Dendritic cell treated with granulocyte-macrophage colony-stimulating factor and Interleukin-4, amounts not matched to agents 40 ng/mL and 50 ng/mL, for 4 days (primary cell): ENCODE results near the gene PMPCA.
"Not testable (repeated sequence)": the region's sequence is repeated elsewhere in the genome, so short reads cannot be mapped to it uniquely, and the experiment has no call there.

Experiments used
- H3K27ac Mint-ChIP-seq: one replicate; pipeline ENCODE4 v1.8.0; 2022; ENCODE audit warnings: mild to moderate bottlenecking, mixed read lengths
- H3K27me3 Mint-ChIP-seq: one replicate; pipeline ENCODE4 v1.8.0; 2022; ENCODE audit warnings: mild to moderate bottlenecking, mixed read lengths
- H3K36me3 Mint-ChIP-seq: one replicate; pipeline ENCODE4 v1.8.0; 2022; ENCODE audit warnings: low read depth, mixed read lengths
- H3K4me1 Mint-ChIP-seq: one replicate; pipeline ENCODE4 v1.8.0; 2022; ENCODE audit warnings: low read depth, mixed read lengths
- H3K4me3 Mint-ChIP-seq: one replicate; pipeline ENCODE4 v1.8.0; 2022; ENCODE audit warnings: mild to moderate bottlenecking, moderate library complexity, mixed read lengths
- H3K9me3 Mint-ChIP-seq: one replicate; pipeline ENCODE4 v1.8.0; 2022; ENCODE audit warnings: mixed read lengths
- intact Hi-C: fragments of 100-400 bp; cut with micrococcal nuclease; formaldehyde crosslinking; loops from one replicate; pipeline ENCODE4 v1.15.0; 2022

PMPCA gene

GRCh38 chr9:136404801-136405136 lies 5.7 kb upstream of the PMPCA start:
- Mint-ChIP-seq H3K4me3 (no peak overlapping the region), H3K27me3 (no peaks in the 10 kb centered on the region), H3K4me1 (peaks cover 40% of the 10 kb centered on the region), H3K9me3 (no peaks in the 10 kb centered on the region), H3K36me3 (peaks cover 83% of the 10 kb centered on the region), H3K27ac (no peak overlapping the region)
- intact Hi-C loops, result loop anchor here (10.0 kb wide), 1 partner anchor 80 kb away; the partner anchor contains the start of gene SEC16A

DNA sequence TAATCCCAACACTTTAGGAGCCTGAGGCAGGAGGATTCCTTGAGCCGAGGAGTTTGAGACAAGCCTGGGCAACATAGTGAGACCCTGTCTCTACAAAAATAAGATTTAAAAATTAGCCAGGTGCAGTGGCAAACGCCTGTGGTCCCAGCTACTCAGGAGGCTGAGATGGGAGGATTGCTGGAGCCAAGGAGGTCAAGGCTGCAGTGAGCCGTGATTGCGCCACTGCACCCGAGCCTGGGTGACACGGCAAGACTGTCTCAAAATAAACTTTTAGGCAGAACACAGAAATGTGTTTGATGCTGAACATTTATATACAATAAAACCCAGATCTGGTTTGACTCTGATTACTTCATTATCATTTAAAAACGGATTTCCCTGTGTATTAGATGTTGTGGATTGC lies 5.0 kb upstream of the PMPCA start:
- no peak overlapping the region for H3K27ac Mint-ChIP-seq
- peaks cover 41% of the 10 kb centered on the region for H3K4me1 Mint-ChIP-seq
- H3K36me3 Mint-ChIP-seq, result peaks cover 88% of the 10 kb centered on the region
- intact Hi-C loops, result loop anchor here (10.0 kb wide), 1 partner anchor 79 kb away; the partner anchor contains the start of gene SEC16A
- H3K9me3 Mint-ChIP-seq, result no peaks in the 10 kb centered on the region
- no peak overlapping the region for H3K4me3 Mint-ChIP-seq
- H3K27me3 Mint-ChIP-seq, result no peaks in the 10 kb centered on the region

GRCh38 chr9:136405904-136406303 lies 4.6 kb upstream of the PMPCA start:
- H3K27ac Mint-ChIP-seq, H3K4me3 Mint-ChIP-seq, H3K9me3 Mint-ChIP-seq, H3K27me3 Mint-ChIP-seq: not testable (repeated sequence)
- peaks cover 39% of the 10 kb centered on the region for H3K4me1 Mint-ChIP-seq
- peaks cover 92% of the 10 kb centered on the region for H3K36me3 Mint-ChIP-seq
- intact Hi-C loops, result loop anchor here (10.0 kb wide), 1 partner anchor 79 kb away; the partner anchor contains the start of gene SEC16A

DNA sequence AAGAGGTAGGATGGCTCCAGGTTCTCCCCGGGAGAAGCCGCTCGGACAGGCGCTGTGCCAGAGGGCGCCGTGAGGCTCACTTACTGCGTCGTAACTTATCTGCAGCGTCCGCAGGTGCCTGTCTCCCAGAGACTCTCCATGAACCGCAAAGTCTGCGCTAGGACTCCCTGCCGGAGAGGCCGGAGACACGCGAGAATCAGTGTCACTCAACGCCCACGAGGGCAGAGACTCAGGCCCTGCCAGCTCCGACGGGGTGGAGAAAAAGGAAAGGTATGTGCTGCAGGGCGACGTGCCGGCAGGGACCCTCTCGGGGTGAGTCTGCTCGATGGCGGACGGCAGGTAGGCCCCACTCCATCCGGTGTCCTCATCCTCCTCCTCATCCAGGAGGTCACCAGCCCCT lies 3.4 kb upstream of the PMPCA start:
- intact Hi-C loops, result loop anchor here (10.0 kb wide), 1 partner anchor 78 kb away; the partner anchor contains the start of gene SEC16A
- H3K36me3 Mint-ChIP-seq, result peaks cover 86% of the 10 kb centered on the region
- H3K27me3 Mint-ChIP-seq, H3K9me3 Mint-ChIP-seq, H3K4me3 Mint-ChIP-seq, H3K27ac Mint-ChIP-seq: not testable (repeated sequence)
- peaks cover 51% of the 10 kb centered on the region for H3K4me1 Mint-ChIP-seq

- Mint-ChIP-seq H3K4me1 (peaks cover 51% of the 10 kb centered on the region), H3K36me3 (peaks cover 86% of the 10 kb centered on the region), H3K27ac (peak overlapping the region; percentile 89), H3K27me3 (no peaks in the 10 kb centered on the region), H3K4me3 (no peak overlapping the region), H3K9me3 (no peaks in the 10 kb centered on the region)
- intact Hi-C loops, result loop anchor here (10.0 kb wide), 1 partner anchor 77 kb away; the partner anchor contains the start of gene SEC16A
Observed at GRCh38 chr9:136407911-136408310, 2.5 kb upstream of the PMPCA start.

GRCh38 chr9:136409557-136410455 lies 652 bp upstream of the PMPCA start:
- Mint-ChIP-seq H3K4me1 (peaks cover 40% of the 10 kb centered on the region), H3K4me3 (peak overlapping the region; percentile 88), H3K27me3 (no peaks in the 10 kb centered on the region), H3K36me3 (peaks cover 86% of the 10 kb centered on the region), H3K27ac (peak overlapping the region; percentile 89), H3K9me3 (no peaks in the 10 kb centered on the region)
- intact Hi-C loops, result loop anchor here (10.0 kb wide), 1 partner anchor 75 kb away; the partner anchor contains the start of gene SEC16A

- intact Hi-C loops, result no loop called here
- Mint-ChIP-seq H3K4me1 (peaks cover 37% of the 10 kb centered on the region), H3K4me3 (peak overlapping the region; percentile 88), H3K36me3 (peaks cover 86% of the 10 kb centered on the region), H3K27me3 (no peaks in the 10 kb centered on the region), H3K27ac (peak overlapping the region; percentile 89), H3K9me3 (no peaks in the 10 kb centered on the region)
Observed at GRCh38 chr9:136411378-136411777, 920 bp downstream of the PMPCA start.

- peaks cover 34% of the 10 kb centered on the region for H3K4me1 Mint-ChIP-seq
- peaks cover 86% of the 10 kb centered on the region for H3K36me3 Mint-ChIP-seq
- H3K4me3 Mint-ChIP-seq, result no peak overlapping the region
- intact Hi-C loops, result no loop called here
- H3K9me3 Mint-ChIP-seq, result no peaks in the 10 kb centered on the region
- no peaks in the 10 kb centered on the region for H3K27me3 Mint-ChIP-seq
- H3K27ac Mint-ChIP-seq, result no peak overlapping the region
Observed at GRCh38 chr9:136412962-136413361, 2.5 kb downstream of the PMPCA start.

GRCh38 chr9:136416427-136416826 lies 6.0 kb downstream of the PMPCA start:
- Mint-ChIP-seq H3K27me3 (no peaks in the 10 kb centered on the region), H3K4me3 (no peak overlapping the region), H3K4me1 (peaks cover 7% of the 10 kb centered on the region), H3K27ac (no peak overlapping the region), H3K36me3 (peaks cover 95% of the 10 kb centered on the region), H3K9me3 (no peaks in the 10 kb centered on the region)
- intact Hi-C loops, result no loop called here

DNA sequence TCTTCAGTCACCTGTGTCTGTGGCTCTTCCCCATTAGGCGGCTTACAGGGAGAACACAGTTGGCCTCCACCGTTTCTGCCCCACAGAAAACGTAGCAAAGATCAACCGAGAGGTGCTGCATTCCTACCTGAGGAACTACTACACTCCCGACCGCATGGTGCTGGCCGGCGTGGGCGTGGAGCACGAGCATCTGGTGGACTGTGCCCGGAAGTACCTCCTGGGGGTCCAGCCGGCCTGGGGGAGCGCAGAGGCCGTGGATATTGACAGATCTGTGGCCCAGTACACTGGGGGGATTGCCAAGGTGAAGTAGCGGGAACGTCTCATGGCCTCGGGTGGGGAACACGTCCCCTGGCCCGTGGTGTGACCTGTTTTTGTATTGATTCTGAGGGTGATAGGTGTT lies 6.5 kb downstream of the PMPCA start:
- H3K36me3 Mint-ChIP-seq, result peaks cover 100% of the 10 kb centered on the region
- no peaks in the 10 kb centered on the region for H3K9me3 Mint-ChIP-seq
- no peaks in the 10 kb centered on the region for H3K27me3 Mint-ChIP-seq
- H3K27ac Mint-ChIP-seq, result no peak overlapping the region
- no peak overlapping the region for H3K4me3 Mint-ChIP-seq
- intact Hi-C loops, result no loop called here
- peaks cover 2% of the 10 kb centered on the region for H3K4me1 Mint-ChIP-seq

DNA sequence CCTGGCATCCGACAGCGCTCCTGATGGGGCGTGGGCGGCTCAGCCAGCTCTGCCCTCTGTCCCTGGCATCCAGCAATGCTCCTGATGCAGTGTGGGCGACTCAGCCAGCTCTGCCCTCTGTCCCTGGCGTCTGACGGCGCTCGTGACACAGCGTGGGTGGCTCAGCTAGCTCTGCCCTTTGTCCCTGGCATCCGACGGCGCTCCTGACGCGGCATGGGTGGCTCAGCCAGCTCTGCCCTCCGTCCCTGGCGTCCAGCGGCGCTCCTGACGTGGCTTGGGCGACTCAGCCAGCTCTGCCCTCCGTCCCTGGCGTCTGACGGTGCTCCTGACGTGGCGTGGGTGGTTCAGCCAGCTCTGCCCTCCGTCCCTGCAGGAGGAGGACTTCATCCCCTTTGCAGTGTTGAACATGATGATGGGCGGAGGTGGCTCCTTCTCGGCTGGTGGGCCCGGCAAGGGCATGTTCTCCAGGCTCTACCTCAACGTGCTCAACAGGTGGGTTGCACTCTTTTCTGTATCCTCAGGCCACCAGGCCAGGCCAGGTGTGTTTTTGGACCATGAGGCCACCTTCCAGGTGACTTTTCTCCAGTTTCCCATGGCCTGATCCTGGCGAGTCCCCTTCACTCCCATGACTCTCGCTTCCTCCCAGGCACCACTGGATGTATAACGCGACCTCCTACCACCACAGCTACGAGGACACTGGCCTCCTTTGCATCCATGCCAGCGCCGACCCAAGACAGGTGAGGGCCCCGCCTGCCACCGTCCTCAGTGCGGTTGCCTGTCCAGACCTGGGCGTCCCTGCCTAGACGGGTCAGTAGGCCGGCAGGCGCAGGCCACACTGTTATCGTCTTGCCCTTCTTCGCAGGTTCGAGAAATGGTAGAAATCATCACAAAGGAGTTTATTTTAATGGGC lies 8.0 kb downstream of the PMPCA start:
- Mint-ChIP-seq H3K27ac (no peak overlapping the region), H3K4me1 (no peaks in the 10 kb centered on the region), H3K4me3 (no peak overlapping the region), H3K36me3 (peaks cover 100% of the 10 kb centered on the region), H3K9me3 (no peaks in the 10 kb centered on the region), H3K27me3 (no peaks in the 10 kb centered on the region)
- intact Hi-C loops, result no loop called here

- H3K9me3 Mint-ChIP-seq, result no peaks in the 10 kb centered on the region
- peaks cover 100% of the 10 kb centered on the region for H3K36me3 Mint-ChIP-seq
- intact Hi-C loops, result no loop called here
- no peak overlapping the region for H3K27ac Mint-ChIP-seq
- H3K27me3 Mint-ChIP-seq, result no peaks in the 10 kb centered on the region
- no peaks in the 10 kb centered on the region for H3K4me1 Mint-ChIP-seq
- H3K4me3 Mint-ChIP-seq, result no peak overlapping the region
Observed at GRCh38 chr9:136419092-136419420, 8.6 kb downstream of the PMPCA start.

DNA sequence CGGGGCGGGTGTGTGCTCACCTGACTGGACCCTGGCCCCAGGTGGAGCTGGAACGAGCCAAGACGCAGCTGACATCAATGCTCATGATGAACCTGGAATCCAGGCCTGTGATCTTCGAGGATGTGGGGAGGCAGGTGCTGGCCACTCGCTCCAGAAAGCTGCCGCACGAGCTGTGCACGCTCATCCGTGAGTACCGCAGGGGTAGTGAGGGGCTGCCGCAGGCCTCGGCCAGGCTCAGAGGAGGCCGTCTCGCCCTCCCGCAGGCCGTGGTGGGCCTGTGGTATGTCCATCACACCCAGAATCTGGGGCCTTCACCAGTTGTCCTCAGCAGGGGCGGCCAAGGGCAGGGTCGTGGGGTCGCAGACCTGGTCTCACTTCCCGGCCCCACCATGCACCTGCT lies 11.3 kb downstream of the PMPCA start:
- Mint-ChIP-seq H3K36me3 (peaks cover 98% of the 10 kb centered on the region), H3K4me3 (no peak overlapping the region), H3K27me3 (no peaks in the 10 kb centered on the region), H3K27ac (no peak overlapping the region), H3K4me1 (no peaks in the 10 kb centered on the region), H3K9me3 (no peaks in the 10 kb centered on the region)
- intact Hi-C loops, result no loop called here

DNA sequence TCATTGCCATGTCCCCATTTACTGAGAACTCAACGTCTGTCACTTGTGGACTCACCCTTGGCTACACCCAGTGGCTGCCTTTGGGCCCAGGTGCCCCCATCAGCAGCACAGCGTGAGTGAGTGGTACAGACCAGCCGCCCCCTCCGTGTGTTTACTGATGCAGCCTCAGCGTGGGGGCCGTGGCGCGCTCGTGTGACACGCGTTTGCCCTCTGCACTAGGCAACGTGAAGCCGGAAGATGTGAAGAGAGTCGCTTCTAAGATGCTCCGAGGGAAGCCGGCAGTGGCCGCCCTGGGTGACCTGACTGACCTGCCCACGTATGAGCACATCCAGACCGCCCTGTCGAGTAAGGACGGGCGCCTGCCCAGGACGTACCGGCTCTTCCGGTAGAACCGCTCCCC lies 12.4 kb downstream of the PMPCA start:
- intact Hi-C loops, result no loop called here
- Mint-ChIP-seq H3K36me3 (peaks cover 96% of the 10 kb centered on the region), H3K4me3 (no peak overlapping the region), H3K9me3 (no peaks in the 10 kb centered on the region), H3K4me1 (no peaks in the 10 kb centered on the region), H3K27me3 (no peaks in the 10 kb centered on the region), H3K27ac (no peak overlapping the region)
